ENCODE results near the gene METTL13.

DNA sequence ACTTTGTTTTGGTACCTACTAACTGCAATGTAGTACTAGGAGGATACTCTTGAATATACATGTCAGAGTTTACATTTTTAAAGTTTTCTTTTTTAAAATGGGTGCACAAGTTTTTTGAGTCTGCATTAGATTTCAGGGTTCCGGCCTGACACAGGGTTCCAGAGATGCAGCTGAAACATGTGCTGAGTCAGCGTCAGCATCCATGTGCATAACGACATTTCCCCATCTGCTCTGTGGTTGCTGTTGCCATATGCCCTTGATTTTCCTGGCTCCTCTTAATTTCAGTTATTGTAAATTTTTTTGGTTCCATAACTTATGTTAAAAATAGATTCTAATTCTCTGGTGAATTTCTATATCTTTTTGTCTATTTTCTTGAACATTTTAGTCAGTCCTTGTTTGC lies 12.3 kb upstream of the METTL13 start:
- TF ChIP-seq, protein P1, sequence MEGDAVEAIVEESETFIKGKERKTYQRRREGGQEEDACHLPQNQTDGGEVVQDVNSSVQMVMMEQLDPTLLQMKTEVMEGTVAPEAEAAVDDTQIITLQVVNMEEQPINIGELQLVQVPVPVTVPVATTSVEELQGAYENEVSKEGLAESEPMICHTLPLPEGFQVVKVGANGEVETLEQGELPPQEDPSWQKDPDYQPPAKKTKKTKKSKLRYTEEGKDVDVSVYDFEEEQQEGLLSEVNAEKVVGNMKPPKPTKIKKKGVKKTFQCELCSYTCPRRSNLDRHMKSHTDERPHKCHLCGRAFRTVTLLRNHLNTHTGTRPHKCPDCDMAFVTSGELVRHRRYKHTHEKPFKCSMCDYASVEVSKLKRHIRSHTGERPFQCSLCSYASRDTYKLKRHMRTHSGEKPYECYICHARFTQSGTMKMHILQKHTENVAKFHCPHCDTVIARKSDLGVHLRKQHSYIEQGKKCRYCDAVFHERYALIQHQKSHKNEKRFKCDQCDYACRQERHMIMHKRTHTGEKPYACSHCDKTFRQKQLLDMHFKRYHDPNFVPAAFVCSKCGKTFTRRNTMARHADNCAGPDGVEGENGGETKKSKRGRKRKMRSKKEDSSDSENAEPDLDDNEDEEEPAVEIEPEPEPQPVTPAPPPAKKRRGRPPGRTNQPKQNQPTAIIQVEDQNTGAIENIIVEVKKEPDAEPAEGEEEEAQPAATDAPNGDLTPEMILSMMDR (IDR thresholded peaks at IDR 0.05; ENCODE audit: insufficient read depth, low read length), result no peak
- no peak for TF ChIP-seq POLR2AphosphoS5 (IDR thresholded peaks at IDR 0.05; ENCODE audit: low read depth)
- TF ChIP-seq, protein P2, sequence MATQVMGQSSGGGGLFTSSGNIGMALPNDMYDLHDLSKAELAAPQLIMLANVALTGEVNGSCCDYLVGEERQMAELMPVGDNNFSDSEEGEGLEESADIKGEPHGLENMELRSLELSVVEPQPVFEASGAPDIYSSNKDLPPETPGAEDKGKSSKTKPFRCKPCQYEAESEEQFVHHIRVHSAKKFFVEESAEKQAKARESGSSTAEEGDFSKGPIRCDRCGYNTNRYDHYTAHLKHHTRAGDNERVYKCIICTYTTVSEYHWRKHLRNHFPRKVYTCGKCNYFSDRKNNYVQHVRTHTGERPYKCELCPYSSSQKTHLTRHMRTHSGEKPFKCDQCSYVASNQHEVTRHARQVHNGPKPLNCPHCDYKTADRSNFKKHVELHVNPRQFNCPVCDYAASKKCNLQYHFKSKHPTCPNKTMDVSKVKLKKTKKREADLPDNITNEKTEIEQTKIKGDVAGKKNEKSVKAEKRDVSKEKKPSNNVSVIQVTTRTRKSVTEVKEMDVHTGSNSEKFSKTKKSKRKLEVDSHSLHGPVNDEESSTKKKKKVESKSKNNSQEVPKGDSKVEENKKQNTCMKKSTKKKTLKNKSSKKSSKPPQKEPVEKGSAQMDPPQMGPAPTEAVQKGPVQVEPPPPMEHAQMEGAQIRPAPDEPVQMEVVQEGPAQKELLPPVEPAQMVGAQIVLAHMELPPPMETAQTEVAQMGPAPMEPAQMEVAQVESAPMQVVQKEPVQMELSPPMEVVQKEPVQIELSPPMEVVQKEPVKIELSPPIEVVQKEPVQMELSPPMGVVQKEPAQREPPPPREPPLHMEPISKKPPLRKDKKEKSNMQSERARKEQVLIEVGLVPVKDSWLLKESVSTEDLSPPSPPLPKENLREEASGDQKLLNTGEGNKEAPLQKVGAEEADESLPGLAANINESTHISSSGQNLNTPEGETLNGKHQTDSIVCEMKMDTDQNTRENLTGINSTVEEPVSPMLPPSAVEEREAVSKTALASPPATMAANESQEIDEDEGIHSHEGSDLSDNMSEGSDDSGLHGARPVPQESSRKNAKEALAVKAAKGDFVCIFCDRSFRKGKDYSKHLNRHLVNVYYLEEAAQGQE (IDR thresholded peaks at IDR 0.05; ENCODE audit: insufficient replicate concordance, low read depth), result no peak
- TF ChIP-seq GABPA (IDR thresholded peaks at IDR 0.05; ENCODE audit: low read depth), result no peak
- no peak for TF ChIP-seq SPI1 (IDR thresholded peaks at IDR 0.05; ENCODE audit: borderline replicate concordance, low read depth)
